Psoas muscle (tissue), 8 donors: ENCODE results near the gene CAMKMT. TPM values are rescaled to one million over a fixed set of nuclear protein-coding genes. Genes with fewer than 3 reads are reported as not detected.

Experiments
- ATAC-seq, 4 donors: fragments of 200-7000 bp; cut with Tn5 transposase; one replicate each; pipeline ENCODE4 v1.9.1; 2020; ENCODE audit warnings: moderate library complexity in 3 of 4, mild to moderate bottlenecking in 2 of 4
- DNase-seq, 2 donors: peaks; one replicate each; pipeline ENCODE4 v3.0.0-alpha.2; 2020
- H3K27ac ChIP-seq: fragments of 200-600 bp; one replicate; pipeline ENCODE4 v1.8.0; 2022
- H3K27me3 ChIP-seq, 3 donors: fragments of 200-600 bp in 1 of 3; one replicate each; pipeline versions ENCODE4 v1.6.1 to v1.8.0; 2013 to 2022; ENCODE audit warnings: low read length in 2 of 3, mild to moderate bottlenecking in 2 of 3, moderate library complexity in 1 of 3; ENCODE audit not compliant: insufficient read depth in 3 of 3
- H3K36me3 ChIP-seq, 2 donors: fragments of 200-600 bp in 1 of 2; one replicate each; pipeline versions ENCODE4 v1.6.1 to v1.8.0; 2013 to 2022; ENCODE audit warnings: low read depth in 1 of 2, mild to moderate bottlenecking in 1 of 2, moderate library complexity in 1 of 2; ENCODE audit not compliant: insufficient read depth in 1 of 2
- H3K4me1 ChIP-seq: fragments of 200-600 bp; one replicate; pipeline ENCODE4 v1.8.0; 2022
- H3K4me3 ChIP-seq: fragments of 200-600 bp; one replicate; pipeline ENCODE4 v1.8.0; 2022; ENCODE audit warnings: mild to moderate bottlenecking
- H3K9me3 ChIP-seq: fragments of 200-600 bp; one replicate; pipeline ENCODE4 v1.8.0; 2022
- WGBS, 3 donors: extraction: QIAGEN DNeasy Blood & Tissue Kit; methylation state at CpG; one replicate each; pipeline versions ENCODE4 v1.1.6 to v1.1.7; 2013; 5-methylcytosine and 5-hydroxymethylcytosine counted together
- intact Hi-C, 2 donors: fragments of 100-400 bp; cut with DNase I; formaldehyde crosslinking; loops; one replicate each; pipeline versions ENCODE4 v1.11.0 to v1.14.2; 2022
- polyA plus RNA-seq, 3 donors: library from polyadenylated mRNA; stranded (reverse); fragments of 200-250 nt; gene quantifications; one replicate each; pipeline ENCODE4 v1.2.3, GENCODE V29; 2013
- total RNA-seq, 4 donors: library from RNA; stranded (reverse); fragmentation: NEBNext Ultra II Directional in 2 of 4; extraction: Animal tissue kit (Norgen Biotek cat#: 25700) in 2 of 4; gene quantifications; one replicate each; pipeline versions ENCODE4 v1.2.1 to v1.2.4, GENCODE V29; 2021 to 2023
- TF ChIP-seq, protein P1 (sequence below): fragments of 200-600 bp; IDR thresholded peaks from one replicate; pipeline ENCODE4 v1.8.0; 2022; ENCODE audit warnings: antibody characterized with exemption
- donor health status: healthy with polysubstance abuse.
- donor health status: DM: no; HTN: no; CAD: no; lungs with moderate emphysema.
- donor health status: Bipolar disorder and iron deficiency.
- donor health status: healthy.
- donor health status: DM: yes; HTN: yes; CAD: no.
- donor health status: DM: no; HTN: no; CAD: no.
- donor health status: DM: no; HTN: no; CAD: no.
- donor health status: DM: yes; HTN: yes; CAD: no.

Gene CAMKMT
- total and polyA plus RNA-seq, 7 donors = 2.8 to 7.3 (median 4.5) TPM

DNA sequence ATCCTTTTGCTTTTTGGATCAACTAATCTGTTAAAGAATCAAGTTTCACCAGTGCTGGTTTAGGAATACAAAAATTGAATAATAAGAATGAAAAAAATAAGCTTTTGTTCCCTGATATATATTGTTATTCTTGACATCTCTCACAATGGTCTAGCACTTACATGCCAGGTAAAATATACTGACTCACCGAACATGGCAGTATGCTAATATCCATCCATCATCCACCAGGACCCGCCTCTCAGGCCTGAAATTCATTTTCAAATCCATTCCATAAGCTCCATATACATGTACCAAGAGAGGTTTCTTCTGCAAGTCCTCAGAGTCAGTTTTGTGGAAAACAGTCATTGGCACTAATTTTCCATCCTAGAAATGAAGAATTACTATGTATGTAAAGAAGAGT lies 33.0 kb upstream of the CAMKMT start:
- H3K27ac ChIP-seq = no peak overlapping the region

DNA sequence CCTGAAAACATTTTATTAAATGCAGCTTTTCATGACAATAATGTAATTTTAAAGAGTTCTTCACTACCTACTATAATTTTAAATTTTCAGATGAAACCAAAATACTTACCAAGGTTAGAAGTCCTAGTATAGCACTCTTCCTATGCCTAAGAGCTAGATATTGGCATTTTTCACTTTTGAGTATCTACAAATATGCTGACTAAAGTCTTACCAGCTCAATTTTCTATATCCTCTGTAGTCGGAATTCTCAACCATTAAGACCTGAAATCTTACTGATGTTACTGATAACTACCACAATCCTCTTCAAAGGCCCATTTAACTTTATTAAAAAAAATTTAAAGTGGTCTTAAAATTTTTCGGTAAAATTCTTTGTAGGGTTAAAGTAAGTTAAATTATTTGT lies 32.4 kb upstream of the CAMKMT start:
- no peak overlapping the region for H3K27ac ChIP-seq
- DNase-seq (no peak), ATAC-seq (no peak)
- peaks cover 15% of the 10 kb centered on the region for H3K4me1 ChIP-seq
- no peak overlapping the region for H3K4me3 ChIP-seq
- H3K36me3 ChIP-seq = peaks cover 3 to 90% of the 10 kb centered on the region in 2 donors
- WGBS, 3 donors = 93 to 94% (median 93%) methylated on average over 2 of the region's 2 CpGs
- no peaks in the 10 kb centered on the region for H3K27me3 ChIP-seq
- TF ChIP-seq, protein P1, sequence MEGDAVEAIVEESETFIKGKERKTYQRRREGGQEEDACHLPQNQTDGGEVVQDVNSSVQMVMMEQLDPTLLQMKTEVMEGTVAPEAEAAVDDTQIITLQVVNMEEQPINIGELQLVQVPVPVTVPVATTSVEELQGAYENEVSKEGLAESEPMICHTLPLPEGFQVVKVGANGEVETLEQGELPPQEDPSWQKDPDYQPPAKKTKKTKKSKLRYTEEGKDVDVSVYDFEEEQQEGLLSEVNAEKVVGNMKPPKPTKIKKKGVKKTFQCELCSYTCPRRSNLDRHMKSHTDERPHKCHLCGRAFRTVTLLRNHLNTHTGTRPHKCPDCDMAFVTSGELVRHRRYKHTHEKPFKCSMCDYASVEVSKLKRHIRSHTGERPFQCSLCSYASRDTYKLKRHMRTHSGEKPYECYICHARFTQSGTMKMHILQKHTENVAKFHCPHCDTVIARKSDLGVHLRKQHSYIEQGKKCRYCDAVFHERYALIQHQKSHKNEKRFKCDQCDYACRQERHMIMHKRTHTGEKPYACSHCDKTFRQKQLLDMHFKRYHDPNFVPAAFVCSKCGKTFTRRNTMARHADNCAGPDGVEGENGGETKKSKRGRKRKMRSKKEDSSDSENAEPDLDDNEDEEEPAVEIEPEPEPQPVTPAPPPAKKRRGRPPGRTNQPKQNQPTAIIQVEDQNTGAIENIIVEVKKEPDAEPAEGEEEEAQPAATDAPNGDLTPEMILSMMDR = no peak
- H3K9me3 ChIP-seq = no peaks in the 10 kb centered on the region
- intact Hi-C loops = no loop called here

More for the DNA sequence above, 33.0 kb upstream of the CAMKMT start:
- peaks cover 3 to 90% of the 10 kb centered on the region in 2 donors for H3K36me3 ChIP-seq
- DNase-seq (no peak), ATAC-seq (no peak)
- intact Hi-C loops = no loop called here
- 79 to 92% (median 86%) methylated on average over 2 of the region's 2 CpGs for WGBS, 3 donors
- peaks cover 15% of the 10 kb centered on the region for H3K4me1 ChIP-seq
- H3K4me3 ChIP-seq = no peak overlapping the region
- H3K27me3 ChIP-seq = no peaks in the 10 kb centered on the region
- TF ChIP-seq, protein P1 = no peak
- H3K9me3 ChIP-seq = no peaks in the 10 kb centered on the region

DNA sequence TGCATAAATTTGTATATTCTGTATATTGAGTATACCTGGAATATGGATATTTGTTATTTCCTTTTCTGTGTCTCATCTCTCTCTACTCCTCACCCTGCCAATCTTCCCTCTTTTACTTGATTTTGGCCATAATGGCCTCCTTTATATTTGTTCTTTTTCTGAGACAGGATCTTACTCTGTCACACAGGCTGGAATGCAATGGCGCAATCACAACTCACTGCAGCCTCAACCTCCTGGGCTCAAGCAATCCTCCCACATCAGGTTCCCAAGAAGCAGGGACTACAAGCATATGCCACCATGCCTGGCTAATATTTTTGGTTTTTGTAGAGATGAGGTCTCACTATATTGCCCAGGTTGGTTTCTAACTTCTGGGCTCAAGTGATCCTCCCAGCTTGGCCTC lies 30.9 kb upstream of the CAMKMT start:
- TF ChIP-seq, protein P1 = no peak
- Histone ChIP-seq H3K4me3 (no peak overlapping the region), H3K27ac (no peak overlapping the region), H3K27me3 (no peaks in the 10 kb centered on the region), H3K4me1 (peaks cover 7% of the 10 kb centered on the region), H3K36me3 (peaks cover 3 to 93% of the 10 kb centered on the region in 2 donors), H3K9me3 (no peaks in the 10 kb centered on the region)
- 97 to 100% (median 99%) methylated on average over 1 of the region's 1 CpG for WGBS, 3 donors
- ATAC-seq (no peak), DNase-seq (no peak)
- intact Hi-C loops = no loop called here

DNA sequence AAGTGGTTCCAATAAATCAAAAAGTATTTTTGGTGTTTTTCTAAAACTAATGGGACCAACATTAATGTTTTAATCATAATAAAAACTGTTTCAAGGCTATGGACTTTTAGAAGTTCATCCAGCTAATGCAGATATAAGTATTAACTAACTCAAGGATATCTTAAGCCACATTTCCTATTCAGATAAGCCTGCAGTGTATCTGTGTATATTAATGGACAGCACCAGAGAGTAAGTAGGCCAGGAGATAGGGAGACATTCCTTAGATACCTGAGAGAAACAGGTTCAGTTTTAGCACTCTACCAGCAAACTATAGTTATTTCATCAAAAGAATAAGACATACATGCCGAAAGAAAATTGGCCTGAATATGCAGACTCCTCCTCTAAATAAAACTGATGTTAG lies 27.8 kb upstream of the CAMKMT start:
- intact Hi-C loops = no loop called here
- 94 to 95% (median 94%) methylated on average over 1 of the region's 1 CpG for WGBS, 3 donors

More for the DNA sequence above, 27.8 kb upstream of the CAMKMT start:
- no peak overlapping the region for H3K27ac ChIP-seq
- no peak overlapping the region for H3K4me3 ChIP-seq
- H3K27me3 ChIP-seq = no peaks in the 10 kb centered on the region
- DNase-seq (no peak), ATAC-seq (no peak)
- TF ChIP-seq, protein P1 = no peak
- H3K9me3 ChIP-seq = no peaks in the 10 kb centered on the region
- H3K4me1 ChIP-seq = no peaks in the 10 kb centered on the region
- H3K36me3 ChIP-seq = peaks cover 11 to 97% of the 10 kb centered on the region in 2 donors
